ENCODE results near the gene ANKRD28.
"Not testable (repeated sequence)": the region's sequence is repeated elsewhere in the genome, so short reads cannot be mapped to it uniquely, and the experiment has no call there.

The ANKRD28 gene

GRCh38 chr3:15801298-15801697 is 3.5 kb upstream of the ANKRD28 start:
- no peak for FAIRE-seq

DNA sequence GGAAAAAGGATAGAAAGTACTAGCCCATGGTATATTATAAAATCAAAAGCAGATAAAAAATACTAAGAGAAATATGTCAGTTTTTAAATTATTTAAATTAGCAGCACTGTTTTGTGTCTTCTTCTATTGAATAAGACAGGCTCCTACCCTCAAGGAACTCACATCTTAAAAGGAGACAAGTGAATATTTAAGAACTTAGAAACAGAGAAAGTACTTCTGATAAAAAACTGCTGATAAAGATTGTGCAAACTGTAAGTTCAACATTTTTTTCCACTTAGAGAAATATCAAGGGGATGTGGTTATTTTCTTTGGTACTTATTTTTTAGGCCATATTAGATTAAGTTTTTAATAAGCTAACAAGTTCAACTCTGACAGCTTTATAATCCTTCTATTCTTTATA is 3.0 kb upstream of the ANKRD28 start:
- FAIRE-seq = no peak

GRCh38 chr3:15800327-15800726 is 2.5 kb upstream of the ANKRD28 start:
- FAIRE-seq = no peak

DNA sequence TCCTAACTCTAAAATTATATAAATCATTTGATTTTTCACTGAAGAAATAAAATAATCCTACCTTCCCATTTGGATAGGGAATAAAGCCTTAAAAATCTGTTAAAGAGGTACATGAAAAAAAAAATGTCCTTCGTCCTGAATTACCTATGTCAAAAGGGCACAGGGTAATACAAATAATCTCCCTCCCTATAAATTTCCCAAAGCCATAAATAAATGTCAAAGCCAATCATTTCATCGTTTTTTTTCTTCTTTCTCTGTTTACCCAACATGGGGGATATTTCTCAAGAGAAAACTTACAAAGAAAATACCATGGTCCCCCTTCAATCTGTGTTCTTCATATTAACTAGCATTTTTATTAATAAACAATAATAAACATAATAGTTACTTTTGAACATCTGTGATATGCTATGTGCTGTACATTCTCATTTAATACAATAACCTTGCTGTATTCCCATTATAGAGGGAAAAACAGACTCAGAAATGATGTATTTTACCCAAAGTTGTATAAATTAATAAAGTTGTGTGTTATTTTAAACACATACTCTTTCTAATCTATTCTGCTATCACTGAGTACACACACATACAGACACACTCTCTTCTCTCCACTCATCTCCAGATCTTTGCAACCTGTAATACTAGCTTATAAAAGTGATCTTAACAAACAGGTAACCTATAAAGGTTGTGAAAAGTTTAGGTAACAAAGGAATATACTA is 910 bp upstream of the ANKRD28 start:
- FAIRE-seq = peak; percentile 33

- peak; percentile 82 for FAIRE-seq
Measured at GRCh38 chr3:15796771-15797641, 773 bp downstream of the ANKRD28 start.

DNA sequence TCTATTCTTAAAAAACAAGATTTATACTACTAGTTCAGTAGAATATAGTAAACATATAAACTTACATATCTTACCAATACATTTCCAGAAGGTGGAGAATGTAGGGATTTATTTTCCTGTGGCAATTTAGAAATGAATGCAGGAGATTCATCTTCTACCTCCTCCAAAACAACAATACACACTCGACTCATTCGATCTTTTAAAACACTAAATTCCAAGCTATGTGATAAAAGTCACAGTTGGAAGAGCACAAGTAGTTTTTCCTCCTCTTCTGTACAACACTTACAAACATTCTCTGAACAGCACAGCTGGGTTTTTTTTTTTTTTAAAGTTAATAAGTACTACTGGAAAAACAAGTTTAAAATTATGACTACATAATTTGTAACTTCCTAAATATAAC is 1.4 kb downstream of the ANKRD28 start:
- no peak for FAIRE-seq

DNA sequence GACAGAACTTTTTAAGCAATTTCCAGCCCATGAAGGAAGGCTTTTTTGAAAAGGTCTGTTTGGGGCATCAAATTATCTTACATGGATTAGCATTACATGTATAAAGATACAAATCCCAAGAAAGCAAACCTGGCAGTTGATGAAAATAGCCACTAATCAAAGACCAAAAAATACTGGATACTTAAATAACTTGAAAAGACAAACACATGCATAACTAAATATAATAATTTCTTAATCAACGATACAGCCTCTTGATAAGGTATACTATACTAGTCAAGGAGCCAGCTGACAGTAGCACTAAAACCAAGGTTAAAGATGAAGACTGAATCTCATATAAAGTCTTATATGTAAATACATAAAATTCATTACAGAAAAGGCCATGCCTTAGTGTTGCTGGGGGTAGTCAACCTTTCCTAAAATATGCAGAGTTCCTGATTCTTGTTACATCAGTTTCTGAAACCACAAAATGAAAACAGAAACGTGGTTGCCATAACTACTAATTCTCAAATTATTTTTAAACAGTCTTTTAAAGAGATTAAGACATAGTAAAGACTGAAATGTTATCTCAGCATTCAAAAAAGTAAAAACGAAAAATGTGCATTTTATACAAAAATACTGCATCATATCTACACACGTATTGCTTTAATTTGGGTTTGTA is 2.0 kb downstream of the ANKRD28 start:
- no peak for FAIRE-seq

DNA sequence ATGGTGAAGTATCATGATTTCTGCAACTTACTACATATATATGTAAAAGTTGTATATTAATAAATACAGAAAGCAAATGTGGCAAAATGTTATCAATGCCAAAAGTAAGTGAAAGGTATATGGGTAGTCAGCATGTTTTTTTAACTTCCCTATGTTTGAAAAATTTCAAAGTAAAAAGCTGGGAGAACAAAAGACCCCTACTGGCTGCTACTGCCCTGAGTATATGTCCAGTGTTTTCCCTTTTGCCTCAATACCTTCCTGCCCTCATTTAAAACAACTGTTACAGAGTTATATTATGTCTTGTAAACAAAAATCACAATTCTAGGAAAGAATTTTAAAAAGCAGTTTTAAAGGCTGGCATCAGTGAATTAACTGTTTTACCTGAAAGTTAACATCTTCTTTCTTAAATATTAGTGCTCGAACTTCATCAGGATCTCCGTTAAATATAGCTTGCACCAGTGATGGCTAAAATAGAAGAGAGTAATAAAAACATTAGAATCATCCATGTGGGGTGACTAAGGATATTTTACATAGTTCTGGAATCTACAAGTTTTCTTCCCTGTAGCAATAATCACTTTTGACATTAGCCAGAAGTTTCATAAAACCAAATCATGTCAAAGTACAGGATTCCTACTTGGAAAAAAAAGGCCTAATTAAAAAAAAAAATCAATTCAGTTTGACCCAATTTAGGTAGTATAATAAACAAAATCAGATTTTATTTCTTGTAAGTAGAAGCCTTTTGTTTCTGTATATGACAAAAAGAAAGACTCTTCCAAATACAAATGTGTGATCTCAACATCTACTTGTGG is 2.7 kb downstream of the ANKRD28 start:
- peak; percentile 24 for FAIRE-seq

GRCh38 chr3:15794303-15794771 is 3.4 kb downstream of the ANKRD28 start:
- no peak for FAIRE-seq

DNA sequence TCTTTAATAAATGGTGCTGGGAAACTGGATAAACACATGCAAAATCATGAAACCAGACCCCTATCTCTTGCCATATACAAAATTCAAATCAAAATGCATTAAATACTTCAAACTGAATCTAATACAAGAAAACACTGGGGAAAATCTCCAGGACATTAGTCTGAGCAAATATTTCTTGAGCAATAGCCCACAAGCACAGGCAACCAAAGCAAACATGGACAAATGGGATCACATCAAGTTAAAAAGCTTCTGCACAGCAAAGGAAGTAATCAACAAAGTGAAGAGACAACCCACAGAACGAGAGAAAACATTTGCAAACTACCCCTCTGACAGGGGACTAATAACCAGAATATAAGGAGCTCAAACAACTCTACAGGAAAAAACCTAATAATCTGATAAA is 6.3 kb downstream of the ANKRD28 start:
- no peak for FAIRE-seq

DNA sequence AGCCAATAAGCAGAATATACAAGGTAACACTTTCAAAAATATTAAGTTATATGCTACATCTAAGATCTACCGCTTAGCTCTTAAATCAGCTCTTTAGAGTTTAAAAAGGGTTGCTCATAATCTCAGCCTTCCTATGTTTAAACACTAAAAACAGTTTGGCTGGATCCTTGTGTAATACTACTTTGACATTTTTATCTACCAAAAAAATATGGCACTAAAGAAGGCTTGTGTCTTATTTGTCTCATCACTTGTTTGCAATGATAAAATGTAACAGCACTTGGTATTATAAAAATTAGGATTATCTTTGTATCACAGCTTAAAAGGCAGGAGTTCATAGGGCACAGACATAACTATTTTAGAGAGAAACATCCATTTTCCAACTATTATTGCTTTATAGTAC is 9.8 kb downstream of the ANKRD28 start:
- no peak for FAIRE-seq

- FAIRE-seq = no peak
Measured at GRCh38 chr3:15787526-15787925, 10.3 kb downstream of the ANKRD28 start.

DNA sequence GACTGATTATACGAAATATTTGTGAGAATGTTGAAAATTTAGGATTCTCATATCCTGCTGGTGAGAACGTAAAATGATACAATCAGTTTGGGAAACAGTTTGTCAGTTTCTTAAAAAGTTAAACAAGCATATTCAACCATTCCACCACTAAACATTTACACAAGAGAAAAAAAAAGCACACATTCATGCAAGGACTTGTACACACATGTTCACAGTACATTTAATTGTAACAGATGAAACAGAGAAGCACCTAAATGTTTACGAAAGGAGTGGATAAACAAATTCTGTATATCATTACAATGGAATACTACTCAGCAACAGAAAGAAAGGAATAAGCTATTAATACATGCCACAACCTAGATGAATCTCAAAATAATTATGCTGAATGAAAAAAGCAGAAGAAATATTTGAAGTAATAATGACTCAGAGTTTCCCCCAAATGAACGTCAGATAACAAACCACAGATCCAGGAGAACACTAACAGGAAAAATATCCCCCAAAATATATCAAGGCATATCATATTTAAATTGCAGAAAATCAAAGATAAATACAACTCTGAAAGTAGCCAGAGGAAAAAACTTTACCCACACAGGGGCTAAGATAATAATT is 14.3 kb downstream of the ANKRD28 start:
- FAIRE-seq = no peak

GRCh38 chr3:15782429-15782828 is 15.3 kb downstream of the ANKRD28 start:
- no peak for FAIRE-seq

GRCh38 chr3:15781637-15782402 is 16.0 kb downstream of the ANKRD28 start:
- no peak for FAIRE-seq

GRCh38 chr3:15781131-15781530 is 16.6 kb downstream of the ANKRD28 start:
- FAIRE-seq = no peak

GRCh38 chr3:15779111-15779510 is 18.7 kb downstream of the ANKRD28 start:
- FAIRE-seq = no peak

GRCh38 chr3:15778332-15778858 is 19.4 kb downstream of the ANKRD28 start:
- no peak for FAIRE-seq

DNA sequence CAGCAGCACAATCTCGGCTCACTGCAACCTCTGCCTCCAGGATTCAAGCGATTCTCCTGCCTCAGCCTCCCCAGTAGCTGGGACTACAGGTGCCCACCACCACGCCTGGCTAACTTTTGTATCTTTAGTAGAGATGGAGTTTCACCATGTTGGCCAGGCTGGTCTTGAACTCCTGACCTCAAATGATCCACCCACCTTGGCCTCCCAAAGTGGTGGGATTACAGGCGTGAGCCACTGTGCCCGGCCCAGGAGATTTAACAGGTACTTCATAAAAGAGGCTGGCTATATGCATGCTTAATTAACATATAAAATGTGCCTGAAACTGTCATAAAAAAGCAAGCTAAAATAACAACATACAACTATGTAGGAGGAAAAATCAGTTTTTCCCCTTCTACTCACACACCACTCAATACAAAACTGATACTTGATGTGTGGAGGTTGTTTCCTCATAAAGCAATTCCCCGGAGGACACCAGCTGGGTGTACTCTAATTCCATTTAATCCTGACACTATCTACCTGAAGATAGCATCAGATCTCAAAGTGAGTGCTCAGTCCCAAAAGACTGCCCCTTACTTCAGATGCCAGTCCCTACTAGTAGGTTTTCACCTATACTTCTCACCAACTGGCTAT is 22.7 kb downstream of the ANKRD28 start:
- FAIRE-seq = not testable (repeated sequence)

DNA sequence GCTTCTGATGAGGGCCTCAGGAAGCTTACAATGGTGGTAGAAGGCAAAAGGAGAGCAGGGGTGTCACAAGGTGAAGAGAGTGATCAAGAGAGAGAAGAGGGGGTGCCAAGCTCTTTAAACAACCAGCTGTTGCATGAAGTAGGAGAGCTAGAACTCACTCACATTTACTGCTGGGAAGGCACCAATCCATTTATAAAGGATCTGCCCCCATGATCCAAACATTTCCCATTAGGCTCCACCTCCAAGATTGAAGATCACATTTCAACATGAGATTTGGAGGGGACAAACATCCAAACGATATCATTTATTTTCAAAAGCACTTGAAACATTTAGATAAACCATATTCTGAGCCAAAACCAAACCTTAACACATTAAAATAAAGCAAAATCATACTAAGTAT is 26.3 kb downstream of the ANKRD28 start:
- FAIRE-seq = no peak
